Measurements from ENCODE around the gene RPL29.
A peak's percentile ranks its signal among the peaks of the same experiment; 100 is the strongest.
"Not testable (repeated sequence)": the region's sequence is repeated elsewhere in the genome, so short reads cannot be mapped to it uniquely, and the experiment has no call there.

RPL29 gene

DNA sequence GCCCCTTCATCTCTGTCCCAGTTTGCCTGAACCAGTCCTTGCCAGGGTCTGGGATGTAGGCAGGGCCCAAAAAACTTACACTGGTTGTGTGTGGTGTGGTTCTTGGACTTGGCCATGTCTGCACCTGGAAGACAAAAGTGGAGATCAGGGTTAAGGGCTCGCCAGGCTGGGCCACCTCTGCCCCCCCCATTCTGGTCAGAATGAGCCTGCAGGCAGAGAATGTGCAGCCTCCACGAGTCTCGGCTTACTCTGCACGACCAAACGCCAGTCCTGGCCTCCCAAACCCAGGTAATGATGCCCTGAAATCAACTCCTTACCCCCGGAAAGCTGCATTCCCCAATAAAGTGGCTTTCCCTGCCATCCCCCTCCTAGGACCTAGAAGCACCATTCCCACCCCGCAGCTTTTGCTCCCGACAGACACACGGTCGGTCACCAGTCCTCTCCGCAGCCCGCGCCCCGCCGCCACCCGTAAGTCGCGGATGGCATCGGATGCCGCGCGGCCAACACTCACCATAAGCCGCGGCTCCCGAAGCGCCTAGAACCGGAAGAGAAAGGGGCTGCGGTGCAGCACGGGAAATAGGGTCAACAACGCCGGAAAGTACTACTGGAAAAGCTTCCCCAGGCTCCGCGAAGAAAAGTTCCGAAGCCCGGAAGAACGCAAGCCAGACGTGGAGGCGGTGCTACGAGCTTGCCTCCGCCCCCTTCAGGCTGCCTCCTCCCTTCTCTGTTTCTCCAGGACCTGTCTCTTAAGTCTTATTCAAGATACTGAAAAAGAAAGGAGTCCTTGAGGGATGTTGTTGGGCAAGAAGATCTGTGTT lies at the start of gene RPL29:
Gene RPL29, minus strand, starts transcription at position 550 of the 818 bp plus-strand sequence. Its CDS starts 434 bp downstream, at position 116.
- DNase-seq (ENCODE audit: low read depth), result peak; percentile 97
- peak within 1 kb of the TSS; percentile 93 for H3K4me3 ChIP-seq (ENCODE audit: low read length)
- TF ChIP-seq, protein P1, sequence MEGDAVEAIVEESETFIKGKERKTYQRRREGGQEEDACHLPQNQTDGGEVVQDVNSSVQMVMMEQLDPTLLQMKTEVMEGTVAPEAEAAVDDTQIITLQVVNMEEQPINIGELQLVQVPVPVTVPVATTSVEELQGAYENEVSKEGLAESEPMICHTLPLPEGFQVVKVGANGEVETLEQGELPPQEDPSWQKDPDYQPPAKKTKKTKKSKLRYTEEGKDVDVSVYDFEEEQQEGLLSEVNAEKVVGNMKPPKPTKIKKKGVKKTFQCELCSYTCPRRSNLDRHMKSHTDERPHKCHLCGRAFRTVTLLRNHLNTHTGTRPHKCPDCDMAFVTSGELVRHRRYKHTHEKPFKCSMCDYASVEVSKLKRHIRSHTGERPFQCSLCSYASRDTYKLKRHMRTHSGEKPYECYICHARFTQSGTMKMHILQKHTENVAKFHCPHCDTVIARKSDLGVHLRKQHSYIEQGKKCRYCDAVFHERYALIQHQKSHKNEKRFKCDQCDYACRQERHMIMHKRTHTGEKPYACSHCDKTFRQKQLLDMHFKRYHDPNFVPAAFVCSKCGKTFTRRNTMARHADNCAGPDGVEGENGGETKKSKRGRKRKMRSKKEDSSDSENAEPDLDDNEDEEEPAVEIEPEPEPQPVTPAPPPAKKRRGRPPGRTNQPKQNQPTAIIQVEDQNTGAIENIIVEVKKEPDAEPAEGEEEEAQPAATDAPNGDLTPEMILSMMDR (IDR thresholded peaks at IDR 0.05; ENCODE audit: insufficient read depth, low read depth, low read length, missing control alignments), result peak; percentile 24

DNA sequence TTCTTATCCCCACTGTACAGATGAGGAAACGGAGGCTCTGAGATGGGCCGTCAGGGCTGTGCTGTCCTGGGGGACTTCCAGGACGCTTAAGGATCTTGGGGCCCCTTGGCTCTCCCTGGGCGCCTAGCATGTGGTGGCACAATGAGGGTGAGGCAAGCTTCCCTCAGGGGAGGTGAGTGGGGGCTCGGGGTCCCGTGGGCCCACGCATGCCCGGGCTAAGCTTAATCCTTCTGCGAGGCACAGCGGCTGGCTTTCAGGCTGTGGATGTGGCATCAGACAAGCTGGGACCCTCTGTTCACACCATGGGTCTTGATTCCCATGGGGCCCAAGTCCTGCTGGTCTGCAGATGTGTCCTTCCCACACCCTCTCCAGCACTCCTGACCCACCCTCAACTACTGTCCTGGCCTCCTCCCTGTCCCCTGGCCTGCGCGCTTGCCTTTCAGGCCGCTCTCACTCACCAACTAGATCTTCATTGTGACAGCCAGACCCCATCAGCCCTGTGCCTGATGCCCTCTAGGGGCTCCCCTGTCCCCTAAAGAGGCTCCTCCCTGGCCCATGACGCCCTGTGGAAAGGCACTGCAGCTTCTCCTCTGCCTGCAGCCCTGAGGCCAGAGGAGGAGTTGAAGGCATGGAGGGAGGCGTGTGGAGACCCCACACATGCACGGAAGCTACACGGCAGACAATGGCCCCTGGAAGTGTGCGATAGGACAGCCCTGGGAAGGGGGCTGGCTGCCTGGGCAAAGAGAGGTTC lies 49.3 kb upstream of the RPL29 start:
- TF ChIP-seq, protein P1 (IDR thresholded peaks at IDR 0.05; ENCODE audit: insufficient read depth, low read depth, low read length, missing control alignments), result no peak
- no peak overlapping the region for H3K4me3 ChIP-seq (ENCODE audit: low read length)
- no peak for DNase-seq (ENCODE audit: low read depth)

DNA sequence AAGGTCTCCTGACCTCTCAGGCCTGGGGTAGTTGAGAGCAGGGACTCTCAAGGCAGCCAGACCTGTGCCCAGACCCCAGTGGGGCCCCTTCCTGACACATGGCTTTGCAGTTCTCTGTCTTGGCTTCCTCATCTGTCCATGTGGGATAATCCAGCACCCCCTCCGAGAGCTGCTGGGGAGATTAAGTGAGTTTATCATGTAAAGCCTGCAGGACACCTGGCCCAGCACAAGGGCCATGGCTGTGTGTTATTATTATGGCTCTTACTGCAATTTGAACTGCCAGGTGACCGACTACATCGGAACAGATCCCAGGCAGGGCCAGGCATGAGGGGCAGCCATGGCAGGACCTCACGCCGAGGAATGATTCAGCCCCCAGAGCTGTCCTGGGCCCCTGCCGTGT lies 48.1 kb upstream of the RPL29 start:
- H3K4me3 ChIP-seq (ENCODE audit: low read length), result no peak overlapping the region
- no peak for DNase-seq (ENCODE audit: low read depth)
- TF ChIP-seq, protein P1 (IDR thresholded peaks at IDR 0.05; ENCODE audit: insufficient read depth, low read depth, low read length, missing control alignments), result no peak

DNA sequence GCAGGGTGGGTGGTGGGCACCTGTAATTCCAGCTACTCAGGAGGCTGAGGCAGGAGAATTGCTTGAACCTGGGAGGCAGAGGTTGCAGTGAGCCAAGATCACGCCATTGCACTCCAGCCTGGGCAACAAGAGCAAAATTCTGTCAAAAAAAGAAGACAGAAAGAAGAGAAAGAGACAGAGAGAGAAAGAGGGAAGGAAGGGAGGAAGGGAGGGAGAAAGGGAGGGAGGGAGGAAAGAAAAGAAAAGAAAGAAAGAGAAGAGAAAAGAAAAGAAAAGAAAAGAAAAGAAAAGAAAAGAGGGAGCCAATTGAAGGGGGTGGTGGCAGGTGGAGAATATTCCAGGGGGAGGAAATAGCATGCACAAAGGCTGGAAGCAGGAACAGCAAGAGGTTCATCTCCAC lies 47.3 kb upstream of the RPL29 start:
- DNase-seq (ENCODE audit: low read depth); H3K4me3 ChIP-seq (ENCODE audit: low read length): not testable (repeated sequence)

DNA sequence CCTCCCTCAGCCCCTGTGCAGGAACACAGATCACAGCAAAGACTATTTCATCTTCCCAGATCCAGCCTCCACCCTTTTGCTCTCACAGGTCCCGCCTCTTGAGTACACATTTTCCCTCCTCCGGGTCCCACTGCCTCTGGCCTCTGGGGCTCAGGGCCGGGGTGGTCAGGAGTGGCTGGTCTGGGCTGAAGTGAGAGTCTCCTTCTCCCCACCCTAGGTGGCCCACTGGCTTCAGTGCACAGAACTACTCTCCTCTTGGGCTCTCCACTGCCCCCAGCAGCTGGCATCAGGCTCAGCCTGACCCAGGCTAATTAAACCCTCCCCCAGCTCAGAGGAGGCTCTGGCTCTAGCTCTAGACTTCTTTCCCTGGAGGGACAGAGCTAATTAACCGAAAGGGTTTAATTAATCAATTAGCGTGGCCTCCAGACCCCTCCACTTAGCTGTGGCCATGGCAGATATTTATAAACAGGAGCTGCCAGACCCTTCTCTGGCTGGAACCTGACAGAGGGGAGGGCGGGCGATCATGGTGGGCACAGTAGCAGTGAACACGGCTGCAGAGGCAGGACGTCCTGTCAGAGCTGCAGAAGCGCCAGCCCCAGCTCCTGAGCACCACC lies 45.5 kb upstream of the RPL29 start:
- H3K4me3 ChIP-seq (ENCODE audit: low read length), result no peak overlapping the region
- no peak for DNase-seq (ENCODE audit: low read depth)
- TF ChIP-seq, protein P1 (IDR thresholded peaks at IDR 0.05; ENCODE audit: insufficient read depth, low read depth, low read length, missing control alignments), result peak; percentile 38

DNA sequence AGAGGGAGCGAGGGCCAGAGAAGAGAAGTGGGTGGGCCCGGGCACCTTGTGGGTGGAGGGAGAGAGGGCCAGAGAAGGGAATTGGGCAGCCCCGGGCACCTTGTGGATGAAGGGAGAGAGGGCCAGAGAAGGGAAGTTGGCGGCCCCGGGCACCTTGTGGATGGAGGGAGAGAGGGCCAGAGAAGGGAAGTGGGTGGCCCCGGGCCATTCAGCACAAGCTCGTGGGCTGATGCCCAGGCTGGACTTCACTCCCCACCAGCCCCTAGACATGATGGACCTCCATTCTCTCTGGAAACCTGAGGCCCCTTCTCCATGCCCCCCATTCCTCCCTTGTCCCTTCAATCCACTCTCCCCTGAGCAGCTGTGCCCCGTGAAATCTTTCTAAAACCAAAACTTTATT lies 44.9 kb upstream of the RPL29 start:
- no peak overlapping the region for H3K4me3 ChIP-seq (ENCODE audit: low read length)
- no peak for DNase-seq (ENCODE audit: low read depth)
- TF ChIP-seq, protein P1 (IDR thresholded peaks at IDR 0.05; ENCODE audit: insufficient read depth, low read depth, low read length, missing control alignments), result no peak

DNA sequence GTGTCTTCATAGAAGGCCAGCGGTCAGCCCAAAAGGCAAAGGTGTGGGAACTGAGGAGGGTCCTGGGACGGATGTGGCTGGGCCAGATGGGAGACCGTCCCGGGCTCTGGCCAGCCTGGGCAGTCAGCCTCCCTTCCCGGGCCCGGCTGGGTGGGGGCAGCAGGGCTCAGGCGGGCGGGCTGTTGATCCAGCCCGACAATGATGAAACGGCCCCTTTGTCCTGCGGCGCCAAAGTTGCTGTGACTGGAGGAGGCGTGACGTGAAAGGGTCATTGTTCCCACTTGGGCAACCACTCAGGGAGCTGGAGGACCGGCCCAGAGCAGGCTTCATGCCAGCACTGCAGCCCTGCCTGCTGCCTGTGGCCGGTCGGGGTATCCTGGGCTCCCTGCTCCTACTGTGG lies 44.2 kb upstream of the RPL29 start:
- H3K4me3 ChIP-seq (ENCODE audit: low read length), result no peak overlapping the region
- DNase-seq (ENCODE audit: low read depth), result peak; percentile 59
- TF ChIP-seq, protein P1 (IDR thresholded peaks at IDR 0.05; ENCODE audit: insufficient read depth, low read depth, low read length, missing control alignments), result no peak
